AG04449 (cell line): ENCODE measurements around the gene ACAA1.

Experiments used
- CTCF ChIA-PET: fragments of 350-600 bp; formaldehyde crosslinking; extraction: SDS; loops from one replicate; lab custom pipeline; 2021; ENCODE audit warnings: antibody characterized with exemption; lab: Yijun Ruan, JAX
- POLR2A ChIA-PET: fragments of 400-600, 350-600 bp; formaldehyde crosslinking; extraction: SDS; loops from one replicate; lab custom pipeline; 2020; ENCODE audit warnings: antibody characterized with exemption, inconsistent platforms; lab: Yijun Ruan, JAX
- DNase-seq: peaks from one replicate; pipeline ENCODE4 v3.0.0-alpha.2; 2010; ENCODE audit warnings: low read depth, low spot score
- H3K4me3 ChIP-seq: 2 replicates; pipeline ENCODE4 v1.5.1; 2011; ENCODE audit warnings: low read depth, mild to moderate bottlenecking, control low read depth, low read length
- TF ChIP-seq, protein P1 (sequence below): IDR thresholded peaks from one replicate; pipeline ENCODE4 v1.5.1; 2011; ENCODE audit warnings: mild to moderate bottlenecking, moderate library complexity, low read length, control low read depth, inconsistent platforms; ENCODE audit not compliant: insufficient read depth; ENCODE audit errors: missing control alignments

Gene ACAA1

DNA sequence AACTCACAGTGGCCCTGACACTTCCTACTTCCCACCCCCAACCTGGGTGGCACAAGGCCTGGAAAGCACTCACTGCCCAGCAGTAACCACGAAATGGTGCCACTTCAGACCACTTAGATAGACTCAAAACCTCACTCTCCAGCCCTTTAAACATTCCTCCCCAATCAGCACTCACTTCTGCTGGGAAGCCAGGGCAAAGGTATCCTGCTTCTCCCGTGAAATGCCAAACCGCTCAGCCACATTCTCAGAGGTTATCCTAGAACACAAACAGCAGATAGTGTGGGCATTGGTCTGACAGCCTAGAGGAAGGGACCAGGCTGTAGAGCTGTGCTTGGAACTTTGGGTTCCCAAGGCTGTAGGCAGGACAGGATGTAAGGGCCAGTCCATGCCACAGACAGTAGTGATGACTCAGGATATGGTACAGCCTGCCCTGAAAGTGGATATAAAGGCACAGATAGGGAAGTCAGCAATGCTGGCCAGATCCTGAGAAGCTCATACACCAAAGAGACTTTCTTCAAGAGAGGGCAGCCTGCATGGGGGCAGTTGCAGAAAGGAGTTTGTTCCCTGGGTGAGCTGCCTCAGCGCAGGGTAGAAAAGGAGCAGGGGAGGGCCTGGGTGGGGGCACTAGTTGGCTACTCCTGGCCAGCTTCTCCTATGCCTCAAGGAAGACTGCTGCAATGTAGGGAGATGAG lies 9.2 kb downstream of the ACAA1 start:
- POLR2A ChIA-PET = interaction anchor here (1.5 kb wide), 1 partner anchor 9 kb away, joined by 6 read pairs; the partner anchor contains the start of gene ACAA1
- H3K4me3 ChIP-seq = no peak overlapping the region
- TF ChIP-seq, protein P1, sequence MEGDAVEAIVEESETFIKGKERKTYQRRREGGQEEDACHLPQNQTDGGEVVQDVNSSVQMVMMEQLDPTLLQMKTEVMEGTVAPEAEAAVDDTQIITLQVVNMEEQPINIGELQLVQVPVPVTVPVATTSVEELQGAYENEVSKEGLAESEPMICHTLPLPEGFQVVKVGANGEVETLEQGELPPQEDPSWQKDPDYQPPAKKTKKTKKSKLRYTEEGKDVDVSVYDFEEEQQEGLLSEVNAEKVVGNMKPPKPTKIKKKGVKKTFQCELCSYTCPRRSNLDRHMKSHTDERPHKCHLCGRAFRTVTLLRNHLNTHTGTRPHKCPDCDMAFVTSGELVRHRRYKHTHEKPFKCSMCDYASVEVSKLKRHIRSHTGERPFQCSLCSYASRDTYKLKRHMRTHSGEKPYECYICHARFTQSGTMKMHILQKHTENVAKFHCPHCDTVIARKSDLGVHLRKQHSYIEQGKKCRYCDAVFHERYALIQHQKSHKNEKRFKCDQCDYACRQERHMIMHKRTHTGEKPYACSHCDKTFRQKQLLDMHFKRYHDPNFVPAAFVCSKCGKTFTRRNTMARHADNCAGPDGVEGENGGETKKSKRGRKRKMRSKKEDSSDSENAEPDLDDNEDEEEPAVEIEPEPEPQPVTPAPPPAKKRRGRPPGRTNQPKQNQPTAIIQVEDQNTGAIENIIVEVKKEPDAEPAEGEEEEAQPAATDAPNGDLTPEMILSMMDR = no peak
- DNase-seq = no peak
- CTCF ChIA-PET = interaction anchor here (1.6 to 6.8 kb wide), 2 partner anchors 10 to 219 kb away, joined by 8 to 51 read pairs; partner anchors contain the start of gene XYLB

DNA sequence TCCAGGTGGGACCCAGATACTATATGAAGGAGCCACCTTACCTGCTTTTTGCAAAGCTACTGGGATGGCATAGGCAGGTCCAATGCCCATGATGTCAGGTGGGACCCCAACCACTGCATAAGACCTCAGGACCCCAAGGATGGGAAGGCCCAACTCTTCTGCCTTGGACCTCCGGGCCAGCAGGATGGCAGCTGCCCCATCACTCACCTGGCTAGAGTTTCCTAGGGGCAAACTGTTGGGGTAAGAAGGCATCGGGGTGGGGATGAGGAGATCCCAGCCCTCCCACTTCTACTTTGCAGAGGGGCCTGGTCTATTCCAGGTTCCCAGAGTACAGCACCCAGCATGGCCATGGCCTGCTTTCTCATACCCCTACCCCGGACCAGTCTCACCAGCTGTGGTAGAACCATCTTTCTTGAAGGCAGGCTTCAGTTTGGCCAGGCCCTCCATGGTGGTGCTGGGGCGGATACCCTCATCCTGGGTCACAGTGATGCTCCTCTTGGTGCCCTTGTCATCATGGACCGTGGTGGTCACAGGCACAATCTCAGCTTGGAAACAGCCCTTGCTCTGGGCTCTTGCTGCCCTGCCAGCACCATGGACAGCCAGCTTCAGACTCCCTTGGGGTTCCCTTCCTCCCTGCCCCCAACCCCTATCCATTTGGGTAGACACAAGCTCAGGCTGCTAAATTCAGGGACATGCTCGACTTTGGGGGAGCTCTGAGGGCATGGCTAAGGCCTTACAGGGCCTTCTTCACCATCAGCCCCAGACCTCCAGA lies 10.6 kb downstream of the ACAA1 start:
- TF ChIP-seq, protein P1 = no peak
- ChIA-PET CTCF (interaction anchor here (6.8 kb wide), 1 partner anchor 8 kb away, joined by 51 read pairs; no protein-coding TSS in a partner anchor), POLR2A (no interaction called here)
- DNase-seq = no peak
- H3K4me3 ChIP-seq = no peak overlapping the region

DNA sequence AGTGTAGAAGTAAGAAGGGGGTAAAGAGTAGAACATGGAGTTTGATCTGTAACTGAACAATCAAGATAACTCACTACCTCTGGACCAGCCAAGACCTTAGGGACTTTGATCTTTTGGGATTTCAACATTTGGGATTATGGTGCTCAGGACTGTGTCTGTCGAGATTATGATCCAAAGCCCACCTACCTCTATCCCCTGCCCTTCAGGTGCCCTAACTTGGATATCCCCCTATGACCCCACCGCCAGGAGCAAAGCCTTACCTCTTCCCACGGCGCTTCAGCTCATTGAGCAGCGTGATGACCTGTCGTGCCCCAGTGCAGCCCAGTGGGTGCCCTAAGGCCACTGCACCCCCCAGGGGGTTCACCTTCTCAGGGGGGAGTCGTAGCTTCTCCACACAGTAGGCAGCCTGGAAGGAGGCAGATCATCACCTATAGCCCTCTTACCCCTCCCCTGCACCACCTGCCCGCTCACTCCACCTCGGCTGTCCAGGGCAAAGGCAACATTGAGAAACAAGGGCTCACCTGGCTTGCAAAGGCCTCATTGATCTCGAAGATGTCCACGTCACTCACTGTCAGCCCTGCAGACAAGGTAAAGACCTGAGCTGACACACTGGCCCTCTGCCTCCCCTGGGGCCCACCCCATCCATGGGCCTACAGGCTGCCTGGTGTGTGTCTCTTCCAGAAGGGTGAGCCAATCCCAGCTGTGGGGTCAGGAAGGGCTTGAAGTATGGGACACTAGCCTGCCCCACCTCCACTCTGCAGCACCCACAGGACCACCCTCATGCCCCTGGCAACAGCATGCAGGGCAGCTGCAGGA lies 11.4 kb downstream of the ACAA1 start:
- ChIA-PET POLR2A (no interaction called here), CTCF (interaction anchor here (6.8 kb wide), 1 partner anchor 7 kb away, joined by 51 read pairs; no protein-coding TSS in a partner anchor)
- no peak for DNase-seq
- H3K4me3 ChIP-seq = no peak overlapping the region
- TF ChIP-seq, protein P1 = no peak

DNA sequence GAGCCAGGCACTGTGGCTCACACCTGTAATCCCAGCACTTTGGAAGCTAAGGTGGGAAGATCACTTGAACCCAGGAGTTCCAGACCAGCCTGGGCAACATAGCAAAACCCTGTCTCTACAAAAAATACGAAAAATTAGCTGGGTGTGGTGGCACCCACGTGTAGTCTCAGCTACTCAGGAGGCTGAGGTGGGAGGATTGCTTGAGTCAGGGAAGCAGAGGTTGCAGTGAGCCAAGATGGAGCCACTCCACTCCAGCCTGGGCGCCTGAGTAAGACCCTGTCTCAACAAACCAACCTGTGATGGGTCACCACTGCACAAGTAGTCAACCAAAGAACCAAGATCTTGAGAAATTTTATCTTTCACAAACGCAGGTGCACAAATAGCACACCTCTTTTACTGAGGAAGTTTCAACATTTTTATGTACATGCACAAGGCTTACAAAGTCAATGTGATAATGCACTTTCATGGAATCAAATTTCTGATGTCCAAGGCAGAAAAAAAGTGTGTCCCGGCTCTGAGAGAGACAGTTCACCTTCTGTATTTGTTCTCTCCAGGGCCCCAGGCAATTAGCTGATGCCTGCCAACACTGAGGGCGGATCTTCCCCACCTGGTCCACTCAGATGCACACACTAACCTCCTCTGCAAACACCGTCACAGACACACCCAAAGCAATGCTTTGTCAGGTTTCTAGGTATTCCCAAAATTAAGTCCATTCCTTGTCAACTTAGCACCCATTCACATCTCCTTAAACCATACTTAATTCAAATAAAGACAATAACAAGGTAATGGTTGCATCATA lies 12.4 kb downstream of the ACAA1 start:
- TF ChIP-seq, protein P1 = no peak
- DNase-seq = no peak
- CTCF ChIA-PET = interaction anchor here (6.8 kb wide), 1 partner anchor 6 kb away, joined by 51 read pairs; no protein-coding TSS in a partner anchor
- no peak overlapping the region for H3K4me3 ChIP-seq
- POLR2A ChIA-PET = interaction anchor here (0.8 kb wide), 1 partner anchor 13 kb away, joined by 4 read pairs; the partner anchor contains the start of gene ACAA1

DNA sequence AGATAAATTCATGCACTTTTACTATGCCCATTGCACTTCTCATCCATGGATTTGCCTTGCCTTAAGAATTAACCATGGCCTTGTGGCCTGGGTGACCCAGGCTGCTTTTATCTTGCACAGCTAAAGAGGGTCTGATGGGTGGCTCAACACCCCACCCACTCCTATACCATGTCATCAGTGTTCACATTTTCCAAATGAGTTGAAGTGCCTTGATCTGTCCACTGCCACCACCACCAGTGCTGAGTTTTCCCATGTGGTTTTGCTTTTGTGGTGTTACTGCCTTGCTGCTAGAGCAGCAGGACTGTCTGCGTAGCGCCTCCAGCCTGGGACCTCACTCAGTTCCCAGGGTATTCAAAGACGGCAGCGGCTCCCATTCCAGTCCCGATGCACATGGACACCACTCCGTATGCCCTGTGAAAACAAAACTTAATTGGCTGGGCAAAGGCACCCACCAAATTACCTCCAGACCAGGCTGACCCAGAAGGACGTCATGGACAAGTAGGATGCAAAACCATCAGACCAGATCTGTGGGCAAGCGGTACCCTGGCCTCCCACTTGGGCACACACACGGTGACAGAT lies 14.1 kb downstream of the ACAA1 start:
- ChIA-PET POLR2A (no interaction called here), CTCF (interaction anchor here (2.4 kb wide), 1 partner anchor 10 kb away, joined by 8 read pairs; no protein-coding TSS in a partner anchor)
- TF ChIP-seq, protein P1 = no peak
- no peak for DNase-seq
- H3K4me3 ChIP-seq = no peak overlapping the region
